Heart left ventricle (tissue), 13 donors: ENCODE results near the gene LAGE3.

Source experiments
- POLR2A ChIP-seq, 2 donors: fragments of 450-650 bp; IDR thresholded peaks; one replicate each; pipeline ENCODE4 v1.6.1; 2017; ENCODE audit warnings: antibody characterized with exemption in 2 of 2, mild to moderate bottlenecking in 2 of 2, moderate library complexity in 2 of 2
- TF ChIP-seq, protein P1 (sequence below), 12 donors: fragments of 200-600 bp; sonication (generic) in 4 of 12; IDR thresholded peaks; one replicate each; pipeline versions ENCODE4 v1.5.0 to v1.8.0; 2018 to 2022; ENCODE audit warnings: antibody characterized with exemption in 12 of 12, mild to moderate bottlenecking in 5 of 12
- donor health status: ischemic (EF 13 %, LVEDD 7.1; RV severe dilation, severe dysfunction).
- donor health status: DM: no; HTN: yes; CAD: no.
- donor health status: DM: no; HTN: no; CAD: no.
- donor health status: ischemic (EF 25% LVEDD 6.9; RV normal size, moderate dysfunction).
- donor health status: ischemic (EF 25% LVEDD 5.7; RV mildly dilated, moderate dysfunction).
- donor health status: ischemic (EF 35%, LVEDD 5.7; RV mildly dilated, moderate dysfunction).
- donor health status: nonischemic (EF 11% LVEDD 7.7; RV severe dilation, severe dysfunction).
- donor health status: DM: yes; HTN: yes; CAD: no.
- donor health status: PGD.
- donor health status: ischemic (EF 29% LVEDD 5.4; RV normal size, mild dysfunction).
- donor health status: nonischemic (EF 23%, LVEDD 6.1; RV moderate dilation, normal function).

DNA sequence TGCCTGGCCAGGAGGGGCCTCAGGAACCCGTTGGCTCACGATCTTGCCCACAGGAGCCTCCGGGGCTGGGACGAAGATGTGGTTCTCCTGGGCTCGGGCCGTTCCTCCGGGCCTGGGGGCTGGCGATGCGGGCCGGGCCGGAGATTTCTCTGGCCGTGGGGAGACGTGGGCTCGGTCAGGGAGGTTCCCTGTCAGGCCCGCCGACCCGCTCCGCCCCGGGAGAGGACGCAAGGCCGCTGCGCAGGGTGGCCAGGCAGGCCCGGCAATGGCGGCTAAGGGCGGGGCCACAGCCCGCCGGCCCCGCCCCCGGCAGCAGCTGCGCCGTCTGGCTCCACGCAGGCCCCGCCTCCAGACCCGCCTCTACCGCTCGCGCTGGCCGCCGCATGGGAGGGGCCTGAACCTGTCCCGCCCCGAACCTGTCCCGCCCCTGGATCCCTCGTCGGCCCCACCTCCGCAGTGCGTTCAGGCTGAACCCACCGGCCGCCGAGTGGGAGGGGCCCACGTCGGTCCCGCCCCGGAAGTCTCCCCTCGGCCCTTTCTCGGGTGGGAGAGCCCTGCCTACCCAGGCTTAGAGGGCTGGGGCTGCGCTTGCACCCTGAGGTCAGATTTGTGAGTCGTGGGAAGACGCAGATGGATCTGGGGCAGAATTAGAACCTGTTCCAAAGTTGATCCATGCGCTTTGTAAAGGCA lies 37.0 kb upstream of the LAGE3 start, which contains the start of gene FAM3A:
- TF ChIP-seq, protein P1, sequence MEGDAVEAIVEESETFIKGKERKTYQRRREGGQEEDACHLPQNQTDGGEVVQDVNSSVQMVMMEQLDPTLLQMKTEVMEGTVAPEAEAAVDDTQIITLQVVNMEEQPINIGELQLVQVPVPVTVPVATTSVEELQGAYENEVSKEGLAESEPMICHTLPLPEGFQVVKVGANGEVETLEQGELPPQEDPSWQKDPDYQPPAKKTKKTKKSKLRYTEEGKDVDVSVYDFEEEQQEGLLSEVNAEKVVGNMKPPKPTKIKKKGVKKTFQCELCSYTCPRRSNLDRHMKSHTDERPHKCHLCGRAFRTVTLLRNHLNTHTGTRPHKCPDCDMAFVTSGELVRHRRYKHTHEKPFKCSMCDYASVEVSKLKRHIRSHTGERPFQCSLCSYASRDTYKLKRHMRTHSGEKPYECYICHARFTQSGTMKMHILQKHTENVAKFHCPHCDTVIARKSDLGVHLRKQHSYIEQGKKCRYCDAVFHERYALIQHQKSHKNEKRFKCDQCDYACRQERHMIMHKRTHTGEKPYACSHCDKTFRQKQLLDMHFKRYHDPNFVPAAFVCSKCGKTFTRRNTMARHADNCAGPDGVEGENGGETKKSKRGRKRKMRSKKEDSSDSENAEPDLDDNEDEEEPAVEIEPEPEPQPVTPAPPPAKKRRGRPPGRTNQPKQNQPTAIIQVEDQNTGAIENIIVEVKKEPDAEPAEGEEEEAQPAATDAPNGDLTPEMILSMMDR (IDR thresholded peaks at IDR 0.05): no peak
- peak; percentile 82 to 94 for TF ChIP-seq POLR2A (IDR thresholded peaks at IDR 0.05)
